HFF-Myc (cell line): ENCODE measurements around the gene AQR.

Experiments used
- DNase-seq: peaks from one replicate; pipeline ENCODE4 v3.0.0-alpha.2; 2011; ENCODE audit warnings: low read depth; ENCODE audit errors: extremely low read depth
- H3K4me3 ChIP-seq: replicated peaks from 2 replicates; pipeline ENCODE4 v1.5.1; 2011; ENCODE audit warnings: low read depth, mild to moderate bottlenecking, control low read depth, low read length
- CTCF ChIP-seq: IDR thresholded peaks from 2 replicates; pipeline ENCODE4 v1.5.1; 2012; ENCODE audit warnings: mild to moderate bottlenecking, low read depth, low read length, control low read depth; ENCODE audit errors: missing control alignments

Gene AQR

DNA sequence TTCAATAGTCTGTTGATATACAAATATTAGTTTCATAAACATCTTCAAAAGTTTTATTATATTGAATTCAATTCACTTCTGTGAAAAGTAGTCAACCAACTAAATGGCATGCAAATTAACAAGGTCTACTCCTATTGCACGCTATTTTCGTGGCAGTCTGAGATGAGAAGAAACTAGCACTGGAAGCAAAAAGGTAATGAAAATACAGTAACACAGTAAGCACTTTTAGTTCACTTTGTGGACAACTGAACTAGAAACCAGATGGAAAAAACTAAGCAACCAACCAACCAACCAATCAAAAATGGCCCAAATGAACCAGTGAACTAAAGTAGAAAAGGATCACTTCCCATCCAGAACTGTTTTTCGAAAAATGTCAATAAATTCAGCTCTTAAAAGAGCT, 118.5 kb downstream of the AQR start:
- H3K4me3 ChIP-seq, result no peak overlapping the region
- no peak for DNase-seq
- no peak for TF ChIP-seq CTCF

DNA sequence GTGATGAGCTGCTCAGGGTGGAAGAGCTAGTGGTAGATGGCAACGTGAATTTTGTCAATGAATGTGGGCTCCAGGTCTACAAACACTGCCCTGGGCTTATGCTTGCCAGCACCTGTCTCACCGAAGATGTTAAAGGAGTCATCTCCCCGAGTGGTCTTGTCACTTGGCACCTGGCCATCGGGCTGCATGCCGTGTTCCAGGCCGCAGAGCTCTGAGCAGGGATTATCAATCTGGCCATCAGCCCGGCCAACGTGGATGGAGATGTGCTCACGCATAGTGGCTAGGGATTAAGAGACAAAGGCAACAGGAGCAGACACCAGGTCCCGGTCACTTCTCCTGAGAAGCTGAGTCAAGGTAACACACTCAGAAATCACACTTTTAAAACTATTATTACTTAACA, 119.4 kb downstream of the AQR start:
- no peak for DNase-seq
- H3K4me3 ChIP-seq, result no peak overlapping the region
- TF ChIP-seq CTCF, result no peak

DNA sequence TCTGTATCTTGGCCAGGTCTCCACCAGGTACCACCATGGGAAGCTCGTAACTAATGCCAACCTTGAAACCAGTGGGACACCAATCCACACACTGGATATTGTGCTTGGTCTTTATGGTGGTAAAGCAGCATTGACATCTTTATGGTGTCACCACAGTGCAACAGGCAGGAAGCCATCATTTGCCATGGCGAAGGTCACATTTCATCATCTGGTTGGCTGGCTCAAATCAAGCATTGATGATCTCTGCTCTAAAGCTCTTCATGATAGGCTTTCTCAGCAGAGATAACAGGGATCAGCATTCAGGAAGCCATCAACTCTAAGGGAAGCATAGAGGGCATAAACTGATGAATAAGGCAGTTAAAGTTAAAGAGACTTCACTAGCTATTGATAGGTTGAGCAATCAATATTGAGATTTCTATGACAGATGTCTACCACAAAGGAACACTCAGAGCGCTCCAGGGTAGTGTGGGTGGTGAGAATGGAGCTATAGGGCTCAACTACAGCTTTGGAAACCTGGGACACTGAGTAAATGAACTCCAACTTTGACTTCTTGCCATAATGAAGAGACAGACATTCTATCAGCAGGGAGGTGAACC, 120.1 kb downstream of the AQR start:
- no peak overlapping the region for H3K4me3 ChIP-seq
- TF ChIP-seq CTCF, result no peak
- no peak for DNase-seq

GRCh38 chr15:34847598-34847997, 121.9 kb downstream of the AQR start:
- H3K4me3 ChIP-seq, result no peak overlapping the region
- DNase-seq, result no peak
- no peak for TF ChIP-seq CTCF

GRCh38 chr15:34841262-34841725, 128.2 kb downstream of the AQR start:
- no peak for TF ChIP-seq CTCF
- no peak overlapping the region for H3K4me3 ChIP-seq
- no peak for DNase-seq

- no peak overlapping the region for H3K4me3 ChIP-seq
- TF ChIP-seq CTCF, result no peak
- no peak for DNase-seq
Observed at GRCh38 chr15:34838282-34838681, 131.3 kb downstream of the AQR start.

DNA sequence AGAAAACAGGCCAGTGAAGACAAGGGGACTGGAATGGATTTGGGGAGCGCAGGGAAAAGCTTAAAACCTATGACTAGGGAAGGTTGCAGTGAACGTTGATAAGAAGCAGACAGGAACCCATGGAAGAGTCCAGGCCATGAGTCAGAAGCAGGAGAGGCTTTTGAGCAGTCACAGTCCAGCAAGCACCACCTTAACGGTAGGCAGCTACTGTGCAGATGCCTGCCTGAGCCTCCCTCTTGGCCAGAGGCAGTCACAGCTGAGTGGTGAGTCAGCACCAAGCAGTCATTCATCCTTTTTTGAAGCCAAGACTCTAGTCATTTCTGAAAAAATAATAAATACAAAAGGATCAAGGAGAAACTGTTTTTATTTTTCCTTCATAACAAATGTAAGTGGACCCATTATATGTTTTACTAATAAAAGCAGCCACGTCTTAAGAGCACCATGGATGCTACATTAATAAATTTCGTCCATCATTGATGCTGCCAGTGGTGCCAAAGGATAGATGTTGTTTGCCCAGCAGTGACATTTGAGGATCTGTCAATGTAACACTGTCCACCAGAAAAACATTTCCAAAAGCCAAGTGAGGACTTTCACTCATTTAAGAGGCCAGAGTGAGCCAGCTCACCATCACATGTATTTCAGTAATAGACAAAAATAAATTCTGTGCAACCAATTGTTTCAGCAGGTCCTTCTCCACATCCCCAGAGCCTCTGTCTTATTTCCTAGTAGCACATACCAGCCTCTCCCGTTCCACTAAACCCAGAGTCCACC, 132.1 kb downstream of the AQR start:
- no peak for TF ChIP-seq CTCF
- no peak overlapping the region for H3K4me3 ChIP-seq
- peak; percentile 27 for DNase-seq
